ENCODE measurements around the gene ASXL1. TPM values are rescaled to one million over a fixed set of nuclear protein-coding genes. Genes with fewer than 3 reads are reported as not detected.

The ASXL1 gene
- total and polyA plus RNA-seq, 3 experiments from 2014 or later, result 19.8 to 133 (median 131) TPM

GRCh38 chr20:32474717-32474966 lies 116.5 kb downstream of the ASXL1 start:
- peaks cover 26% of the 10 kb centered on the region for H3K4me1 ChIP-seq (ENCODE audit: insufficient read depth, low read length)
- H3K27ac ChIP-seq (ENCODE audit: low read depth, low read length), result peak overlapping the region; percentile 70
- Mint-ChIP-seq H3K4me3 (no peak overlapping the region), H3K27me3 (no peaks in the 10 kb centered on the region), H3K9me3 (no peaks in the 10 kb centered on the region), H3K36me3 (peaks cover 0 to 31% (median 0%) of the 10 kb centered on the region in 3 donors), H3K27ac (no peak overlapping the region), H3K4me1 (peaks cover 33 to 54% (median 35%) of the 10 kb centered on the region in 3 donors)
- H3K4me3 ChIP-seq (ENCODE audit: low read length), result no peak overlapping the region
- no peaks in the 10 kb centered on the region for H3K9me3 ChIP-seq (ENCODE audit: low read length)
- H3K36me3 ChIP-seq (ENCODE audit: insufficient read depth, low read length), result peaks cover 9% of the 10 kb centered on the region
- CTCF ChIA-PET, result no interaction called here
- no peaks in the 10 kb centered on the region for H3K27me3 ChIP-seq (ENCODE audit: insufficient read depth, low read length, poor library complexity, severe bottlenecking)
- POLR2A ChIA-PET, result no interaction called here
- no peak for DNase-seq

- DNase-seq, result no peak
- Histone ChIP-seq H3K4me1 (ENCODE audit: insufficient read depth, low read length) (peaks cover 26% of the 10 kb centered on the region), H3K4me3 (ENCODE audit: low read length) (no peak overlapping the region), H3K36me3 (ENCODE audit: insufficient read depth, low read length) (peaks cover 9% of the 10 kb centered on the region), H3K27me3 (ENCODE audit: insufficient read depth, low read length, poor library complexity, severe bottlenecking) (no peaks in the 10 kb centered on the region), H3K9me3 (ENCODE audit: low read length) (no peaks in the 10 kb centered on the region), H3K27ac (ENCODE audit: low read depth, low read length) (peak overlapping the region; percentile 70)
- H3K4me1 Mint-ChIP-seq, result peaks cover 37 to 56% (median 39%) of the 10 kb centered on the region in 3 donors
- POLR2A ChIA-PET, result no interaction called here
- peaks cover 0 to 29% (median 0%) of the 10 kb centered on the region in 3 donors for H3K36me3 Mint-ChIP-seq
- H3K27ac Mint-ChIP-seq, result peak overlapping the region in 4 of 8 donors; percentile 32 to 92 (median 86)
- H3K27me3 Mint-ChIP-seq, result no peaks in the 10 kb centered on the region
- H3K4me3 Mint-ChIP-seq, result no peak overlapping the region
- no peaks in the 10 kb centered on the region for H3K9me3 Mint-ChIP-seq
- CTCF ChIA-PET, result no interaction called here
Measured at GRCh38 chr20:32474967-32475811, 117.1 kb downstream of the ASXL1 start.

GRCh38 chr20:32476684-32477593 lies 118.8 kb downstream of the ASXL1 start:
- peak overlapping the region; percentile 9 for H3K27ac ChIP-seq (ENCODE audit: low read depth, low read length)
- ChIA-PET CTCF (no interaction called here), POLR2A (no interaction called here)
- H3K9me3 ChIP-seq (ENCODE audit: low read length), result no peaks in the 10 kb centered on the region
- Mint-ChIP-seq H3K27ac (peak overlapping the region; percentile 32 to 92 (median 80)), H3K4me3 (peak overlapping the region in 2 of 7 donors; percentile 57 to 58), H3K36me3 (peaks cover 0 to 20% (median 0%) of the 10 kb centered on the region in 3 donors), H3K27me3 (no peaks in the 10 kb centered on the region), H3K9me3 (no peaks in the 10 kb centered on the region), H3K4me1 (peaks cover 43 to 59% (median 44%) of the 10 kb centered on the region in 3 donors)
- H3K4me1 ChIP-seq (ENCODE audit: insufficient read depth, low read length), result peaks cover 37% of the 10 kb centered on the region
- H3K36me3 ChIP-seq (ENCODE audit: insufficient read depth, low read length), result peaks cover 8% of the 10 kb centered on the region
- H3K4me3 ChIP-seq (ENCODE audit: low read length), result peak overlapping the region; percentile 4
- no peaks in the 10 kb centered on the region for H3K27me3 ChIP-seq (ENCODE audit: insufficient read depth, low read length, poor library complexity, severe bottlenecking)
- peak in 2 of 5 donors; percentile 10 to 33 for DNase-seq

- Histone ChIP-seq H3K4me1 (ENCODE audit: insufficient read depth, low read length) (peaks cover 44% of the 10 kb centered on the region), H3K36me3 (ENCODE audit: insufficient read depth, low read length) (no peaks in the 10 kb centered on the region), H3K9me3 (ENCODE audit: low read length) (no peaks in the 10 kb centered on the region), H3K27me3 (ENCODE audit: insufficient read depth, low read length, poor library complexity, severe bottlenecking) (no peaks in the 10 kb centered on the region), H3K4me3 (ENCODE audit: low read length) (no peak overlapping the region), H3K27ac (ENCODE audit: low read depth, low read length) (no peak overlapping the region)
- H3K36me3 Mint-ChIP-seq, result peaks cover 0 to 15% (median 0%) of the 10 kb centered on the region in 3 donors
- no peaks in the 10 kb centered on the region for H3K27me3 Mint-ChIP-seq
- H3K27ac Mint-ChIP-seq, result peak overlapping the region; percentile 3 to 87 (median 76)
- POLR2A ChIA-PET, result no interaction called here
- peak in 1 of 5 donors; percentile 22 for DNase-seq
- peaks cover 43 to 63% (median 44%) of the 10 kb centered on the region in 3 donors for H3K4me1 Mint-ChIP-seq
- no peaks in the 10 kb centered on the region for H3K9me3 Mint-ChIP-seq
- H3K4me3 Mint-ChIP-seq, result peak overlapping the region in 1 of 7 donors; percentile 74
- CTCF ChIA-PET, result no interaction called here
Measured at GRCh38 chr20:32477594-32478512, 119.7 kb downstream of the ASXL1 start.

GRCh38 chr20:32478576-32478975 lies 120.4 kb downstream of the ASXL1 start:
- peaks cover 43 to 60% (median 44%) of the 10 kb centered on the region in 3 donors for H3K4me1 Mint-ChIP-seq
- H3K27ac Mint-ChIP-seq, result peak overlapping the region in 6 of 8 donors; percentile 21 to 82 (median 68)
- Histone ChIP-seq H3K27me3 (ENCODE audit: insufficient read depth, low read length, poor library complexity, severe bottlenecking) (no peaks in the 10 kb centered on the region), H3K4me1 (ENCODE audit: insufficient read depth, low read length) (peaks cover 44% of the 10 kb centered on the region), H3K9me3 (ENCODE audit: low read length) (no peaks in the 10 kb centered on the region), H3K4me3 (ENCODE audit: low read length) (no peak overlapping the region), H3K27ac (ENCODE audit: low read depth, low read length) (no peak overlapping the region), H3K36me3 (ENCODE audit: insufficient read depth, low read length) (no peaks in the 10 kb centered on the region)
- no peaks in the 10 kb centered on the region for H3K27me3 Mint-ChIP-seq
- H3K36me3 Mint-ChIP-seq, result peaks cover 0 to 10% (median 0%) of the 10 kb centered on the region in 3 donors
- ChIA-PET CTCF (no interaction called here), POLR2A (no interaction called here)
- peak in 1 of 5 donors; percentile 36 for DNase-seq
- H3K4me3 Mint-ChIP-seq, result peak overlapping the region in 1 of 7 donors; percentile 56
- no peaks in the 10 kb centered on the region for H3K9me3 Mint-ChIP-seq

- Mint-ChIP-seq H3K4me3 (peak overlapping the region in 1 of 7 donors; percentile 80), H3K4me1 (peaks cover 43 to 59% (median 44%) of the 10 kb centered on the region in 3 donors), H3K27me3 (no peaks in the 10 kb centered on the region), H3K9me3 (no peaks in the 10 kb centered on the region), H3K27ac (peak overlapping the region in 6 of 8 donors; percentile 47 to 82 (median 60)), H3K36me3 (peaks cover 0 to 10% (median 0%) of the 10 kb centered on the region in 3 donors)
- peaks cover 44% of the 10 kb centered on the region for H3K4me1 ChIP-seq (ENCODE audit: insufficient read depth, low read length)
- no peak overlapping the region for H3K27ac ChIP-seq (ENCODE audit: low read depth, low read length)
- H3K9me3 ChIP-seq (ENCODE audit: low read length), result no peaks in the 10 kb centered on the region
- ChIA-PET POLR2A (no interaction called here), CTCF (no interaction called here)
- DNase-seq, result peak in 1 of 5 donors; percentile 27
- no peak overlapping the region for H3K4me3 ChIP-seq (ENCODE audit: low read length)
- H3K27me3 ChIP-seq (ENCODE audit: insufficient read depth, low read length, poor library complexity, severe bottlenecking), result no peaks in the 10 kb centered on the region
- no peaks in the 10 kb centered on the region for H3K36me3 ChIP-seq (ENCODE audit: insufficient read depth, low read length)
Measured at GRCh38 chr20:32479012-32479411, 120.9 kb downstream of the ASXL1 start.

- ChIA-PET POLR2A (no interaction called here), CTCF (interaction anchor here (0.5 kb wide), 1 partner anchor 137 kb away, joined by 3 read pairs; no protein-coding TSS in a partner anchor)
- H3K36me3 ChIP-seq (ENCODE audit: insufficient read depth, low read length), result no peaks in the 10 kb centered on the region
- H3K27ac ChIP-seq (ENCODE audit: low read depth, low read length), result no peak overlapping the region
- H3K9me3 Mint-ChIP-seq, result no peaks in the 10 kb centered on the region
- H3K36me3 Mint-ChIP-seq, result peaks cover 0 to 6% (median 0%) of the 10 kb centered on the region in 3 donors
- H3K27ac Mint-ChIP-seq, result peak overlapping the region; percentile 25 to 85 (median 78)
- DNase-seq, result peak in 1 of 5 donors; percentile 20
- no peaks in the 10 kb centered on the region for H3K27me3 ChIP-seq (ENCODE audit: insufficient read depth, low read length, poor library complexity, severe bottlenecking)
- peaks cover 46% of the 10 kb centered on the region for H3K4me1 ChIP-seq (ENCODE audit: insufficient read depth, low read length)
- H3K27me3 Mint-ChIP-seq, result no peaks in the 10 kb centered on the region
- H3K4me1 Mint-ChIP-seq, result peaks cover 43 to 59% (median 44%) of the 10 kb centered on the region in 3 donors
- H3K4me3 Mint-ChIP-seq, result peak overlapping the region in 3 of 7 donors; percentile 12 to 80 (median 72)
- no peak overlapping the region for H3K4me3 ChIP-seq (ENCODE audit: low read length)
- no peaks in the 10 kb centered on the region for H3K9me3 ChIP-seq (ENCODE audit: low read length)
Measured at GRCh38 chr20:32479697-32480171, 121.6 kb downstream of the ASXL1 start.

Measured in CD8-positive, alpha-beta memory T cell (primary cell).